ENCODE measurements around the gene ZNF774.

GRCh38 chr15:90362936-90363212 lies 10.8 kb downstream of the ZNF774 start:
- no peak for TF ChIP-seq CTCF (IDR thresholded peaks at IDR 0.05)
- no peak for TF ChIP-seq POLR2A (IDR thresholded peaks at IDR 0.05)
